OCI-LY7 (cell line): Measurements from ENCODE around the gene WDR7. TPM values are rescaled to one million over a fixed set of nuclear protein-coding genes. Genes with fewer than 3 reads are reported as not detected.
A peak's percentile ranks its signal among the peaks of the same experiment; 100 is the strongest.

Experiments used
- BruUV-seq: library from RNA; stranded (reverse); fragments of 400-500 nt; replicated peaks from 2 replicates; lab custom pipeline; 2021; lab: Mats Ljungman, UMichigan
- CTCF ChIA-PET: fragments of 300-600 bp; sonication (Branson Sonifier 250); formaldehyde crosslinking; loops from one replicate; lab custom pipeline; 2022; ENCODE audit warnings: antibody characterized with exemption; ENCODE audit not compliant: unreplicated experiment; lab: Charles Lee
- POLR2A ChIA-PET: fragments of 300-600 bp; sonication (Branson Sonifier 250); formaldehyde crosslinking; loops from one replicate; lab custom pipeline; 2022; ENCODE audit warnings: antibody characterized with exemption; lab: Charles Lee
- DNase-seq: peaks from one replicate; pipeline ENCODE4 v3.0.0-alpha.2; 2015; ENCODE audit warnings: low spot score
- H2AFZ ChIP-seq: fragments of 200-600 bp; sonication (generic), shearing (Covaris generic); 2 replicates; pipeline ENCODE4 v1.6.1; 2014; ENCODE audit warnings: mild to moderate bottlenecking, antibody characterized with exemption, low read length, moderate library complexity
- H3K27ac ChIP-seq: fragments of 200-600 bp; sonication (generic); 2 replicates; pipeline ENCODE4 v1.5.1; 2014; ENCODE audit warnings: mixed run types, low read depth, mild to moderate bottlenecking, moderate library complexity, low read length, inconsistent platforms; ENCODE audit not compliant: poor library complexity, severe bottlenecking
- H3K36me3 ChIP-seq: fragments of 200-600 bp; sonication (generic); 2 replicates; pipeline ENCODE4 v1.6.1; 2014; ENCODE audit warnings: mild to moderate bottlenecking, antibody characterized with exemption, low read length, moderate library complexity, mixed read lengths; ENCODE audit not compliant: insufficient read depth
- H3K4me1 ChIP-seq: fragments of 200-600 bp; sonication (generic); 2 replicates; pipeline ENCODE4 v1.5.1; 2014; ENCODE audit warnings: mild to moderate bottlenecking, low read length; ENCODE audit not compliant: insufficient read depth, poor library complexity, severe bottlenecking
- H3K4me2 ChIP-seq: fragments of 200-600 bp; sonication (generic); 2 replicates; pipeline ENCODE4 v1.6.1; 2014; ENCODE audit warnings: mild to moderate bottlenecking, low read length
- H3K4me3 ChIP-seq: fragments of 200-600 bp; sonication (generic); 2 replicates; pipeline ENCODE4 v1.5.1; 2014; ENCODE audit warnings: mild to moderate bottlenecking, low read depth, low read length; ENCODE audit not compliant: poor library complexity, severe bottlenecking
- H3K79me2 ChIP-seq: fragments of 200-600 bp; sonication (generic); 2 replicates; pipeline ENCODE4 v1.6.1; 2016; ENCODE audit warnings: low read depth, mild to moderate bottlenecking, low read length, moderate library complexity, mixed read lengths; ENCODE audit not compliant: insufficient read depth
- H3K9me2 ChIP-seq: fragments of 200-600 bp; sonication (generic); 2 replicates; pipeline ENCODE4 v1.6.1; 2016; ENCODE audit warnings: mild to moderate bottlenecking, low read length, mixed read lengths; ENCODE audit not compliant: insufficient read depth
- H3K9me3 ChIP-seq: fragments of 200-600 bp; sonication (generic); 2 replicates; pipeline ENCODE4 v1.6.1; 2014; ENCODE audit warnings: mild to moderate bottlenecking, mixed run types, low read length, mixed read lengths
- H4K20me1 ChIP-seq: fragments of 200-600 bp; sonication (generic); 2 replicates; pipeline ENCODE4 v1.6.1; 2014; ENCODE audit warnings: mild to moderate bottlenecking, antibody characterized with exemption, low read length, moderate library complexity, mixed read lengths; ENCODE audit not compliant: insufficient read depth
- EZH2phosphoT487 ChIP-seq: fragments of 200-600 bp; sonication (generic); IDR thresholded peaks from 2 replicates; pipeline ENCODE4 v1.6.1; 2018; ENCODE audit warnings: low read depth, borderline replicate concordance, mild to moderate bottlenecking, mixed run types, antibody characterized with exemption, low read length, moderate library complexity, mixed read lengths
- intact Hi-C: fragments of 100-400 bp; cut with micrococcal nuclease; formaldehyde crosslinking; loops from one replicate; pipeline ENCODE4 v1.10.0; 2022; ENCODE audit not compliant: unreplicated experiment
- total RNA-seq, 2 experiments: library from RNA; depleted of rRNA in 1 of 2; stranded (reverse); fragments of >200 nt in 1 of 2; shearing (Covaris generic) in 1 of 2; gene quantifications; 2 replicates each; pipeline ENCODE4 v1.2.3, GENCODE V29; 2014 to 2022
- TF ChIP-seq, protein P1 (sequence below): fragments of 200-600 bp; sonication (generic); conservative IDR thresholded peaks from 2 replicates; pipeline ENCODE4 v1.5.1; 2014; ENCODE audit warnings: mild to moderate bottlenecking, antibody characterized with exemption, low read length, moderate library complexity, mixed read lengths

The WDR7 gene
- total RNA-seq, 2 experiments from 2014 or later, result 13.2 to 17.1 TPM

DNA sequence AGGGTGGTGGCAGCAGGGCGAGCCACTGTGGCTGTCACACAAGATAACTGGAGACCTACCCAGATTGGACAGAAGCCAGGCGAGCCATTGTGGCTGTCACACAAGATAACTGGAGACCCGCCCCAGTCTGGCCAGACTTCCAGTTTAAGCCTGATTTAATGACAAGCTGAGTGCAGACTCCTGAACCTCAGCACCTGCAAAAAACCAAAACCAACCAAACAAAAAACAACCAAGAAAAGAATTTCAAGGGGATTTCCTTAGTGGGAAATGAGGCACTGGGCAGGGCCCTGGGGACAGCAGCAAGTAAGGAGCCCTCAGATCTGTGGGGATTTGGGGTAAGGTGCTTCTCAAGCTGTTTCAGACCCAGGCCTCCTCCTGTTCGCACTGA is 400.5 kb downstream of the WDR7 start:
- no peak overlapping the region for H3K4me3 ChIP-seq
- intact Hi-C loops, result no loop called here
- no peaks in the 10 kb centered on the region for H3K79me2 ChIP-seq
- DNase-seq, result no peak
- H3K4me2 ChIP-seq, result no peak overlapping the region
- ChIA-PET CTCF (no interaction called here), POLR2A (interaction anchor here (1.6 kb wide), 1 partner anchor 181 kb away, joined by 4 read pairs; no protein-coding TSS in a partner anchor)
- no peak overlapping the region for H3K27ac ChIP-seq
- H3K4me1 ChIP-seq, result no peaks in the 10 kb centered on the region
- H3K9me2 ChIP-seq, result no peaks in the 10 kb centered on the region
- TF ChIP-seq EZH2phosphoT487, result no peak
- TF ChIP-seq, protein P1, sequence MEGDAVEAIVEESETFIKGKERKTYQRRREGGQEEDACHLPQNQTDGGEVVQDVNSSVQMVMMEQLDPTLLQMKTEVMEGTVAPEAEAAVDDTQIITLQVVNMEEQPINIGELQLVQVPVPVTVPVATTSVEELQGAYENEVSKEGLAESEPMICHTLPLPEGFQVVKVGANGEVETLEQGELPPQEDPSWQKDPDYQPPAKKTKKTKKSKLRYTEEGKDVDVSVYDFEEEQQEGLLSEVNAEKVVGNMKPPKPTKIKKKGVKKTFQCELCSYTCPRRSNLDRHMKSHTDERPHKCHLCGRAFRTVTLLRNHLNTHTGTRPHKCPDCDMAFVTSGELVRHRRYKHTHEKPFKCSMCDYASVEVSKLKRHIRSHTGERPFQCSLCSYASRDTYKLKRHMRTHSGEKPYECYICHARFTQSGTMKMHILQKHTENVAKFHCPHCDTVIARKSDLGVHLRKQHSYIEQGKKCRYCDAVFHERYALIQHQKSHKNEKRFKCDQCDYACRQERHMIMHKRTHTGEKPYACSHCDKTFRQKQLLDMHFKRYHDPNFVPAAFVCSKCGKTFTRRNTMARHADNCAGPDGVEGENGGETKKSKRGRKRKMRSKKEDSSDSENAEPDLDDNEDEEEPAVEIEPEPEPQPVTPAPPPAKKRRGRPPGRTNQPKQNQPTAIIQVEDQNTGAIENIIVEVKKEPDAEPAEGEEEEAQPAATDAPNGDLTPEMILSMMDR, result no peak
- no peak overlapping the region for H2AFZ ChIP-seq
- no TSS peak for BruUV-seq
- H3K36me3 ChIP-seq, result no peaks in the 10 kb centered on the region
- no peaks in the 10 kb centered on the region for H4K20me1 ChIP-seq
- H3K9me3 ChIP-seq, result no peaks in the 10 kb centered on the region

DNA sequence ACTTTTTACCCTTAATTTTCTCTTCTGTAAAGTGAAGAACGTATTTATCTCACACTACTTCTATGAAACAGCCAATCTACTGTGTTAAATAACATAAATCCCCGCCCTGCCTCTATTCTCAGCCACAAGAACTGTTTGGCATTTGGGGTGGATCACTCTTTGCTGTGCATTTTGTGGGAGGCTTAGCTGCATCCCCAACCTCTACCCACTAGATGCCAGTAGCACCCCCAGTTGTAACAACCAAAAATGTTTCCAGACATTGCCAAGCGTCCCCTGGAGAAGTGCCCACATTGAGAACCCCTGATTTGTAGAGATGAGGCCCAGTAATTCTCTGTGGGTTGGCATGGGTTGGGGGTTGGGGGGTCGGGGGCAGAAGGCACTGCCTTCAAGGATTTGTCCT is 401.0 kb downstream of the WDR7 start:
- no peaks in the 10 kb centered on the region for H3K9me3 ChIP-seq
- no peak overlapping the region for H3K4me2 ChIP-seq
- no peak for DNase-seq
- no peaks in the 10 kb centered on the region for H3K36me3 ChIP-seq
- H3K4me3 ChIP-seq, result no peak overlapping the region
- intact Hi-C loops, result no loop called here
- no peaks in the 10 kb centered on the region for H4K20me1 ChIP-seq
- ChIA-PET CTCF (no interaction called here), POLR2A (interaction anchor here (1.6 kb wide), 1 partner anchor 182 kb away, joined by 4 read pairs; no protein-coding TSS in a partner anchor)
- no peaks in the 10 kb centered on the region for H3K9me2 ChIP-seq
- no peak overlapping the region for H3K27ac ChIP-seq
- H3K4me1 ChIP-seq, result no peaks in the 10 kb centered on the region
- H3K79me2 ChIP-seq, result no peaks in the 10 kb centered on the region
- no TSS peak for BruUV-seq
- TF ChIP-seq, protein P1, result peak; percentile 35; the same call in 1 of the 2 replicates
- TF ChIP-seq EZH2phosphoT487, result no peak
- H2AFZ ChIP-seq, result no peak overlapping the region

DNA sequence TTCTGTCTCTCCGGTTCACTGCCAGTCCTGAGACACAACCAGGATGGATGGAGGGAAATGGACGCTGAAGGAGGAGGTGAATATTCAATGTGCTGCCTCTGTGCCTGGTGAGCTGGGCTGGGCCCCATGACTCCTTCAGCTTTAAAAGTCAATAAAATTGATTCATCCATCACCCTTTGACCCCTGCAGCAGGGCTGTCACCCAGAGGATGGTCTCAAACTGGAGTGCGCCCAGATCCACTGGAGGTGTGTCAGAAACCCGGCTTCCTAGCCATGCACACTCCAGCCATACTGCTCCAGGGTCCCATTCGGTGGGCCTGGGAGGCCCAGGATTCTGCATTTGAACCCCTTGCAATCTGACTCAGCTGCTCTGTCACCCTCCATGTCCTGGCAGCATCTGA is 401.6 kb downstream of the WDR7 start:
- DNase-seq, result no peak
- POLR2A ChIA-PET, result interaction anchor here (1.6 kb wide), 1 partner anchor 182 kb away, joined by 4 read pairs; no protein-coding TSS in a partner anchor
- Histone ChIP-seq H3K4me2 (no peak overlapping the region), H3K27ac (no peak overlapping the region), H2AFZ (no peak overlapping the region), H3K36me3 (no peaks in the 10 kb centered on the region), H3K79me2 (no peaks in the 10 kb centered on the region), H3K4me3 (no peak overlapping the region), H4K20me1 (no peaks in the 10 kb centered on the region), H3K4me1 (no peaks in the 10 kb centered on the region), H3K9me3 (no peaks in the 10 kb centered on the region), H3K9me2 (no peaks in the 10 kb centered on the region)
- TF ChIP-seq, protein P1, result no peak
- TF ChIP-seq EZH2phosphoT487, result no peak
- no TSS peak for BruUV-seq
- CTCF ChIA-PET, result no interaction called here
- intact Hi-C loops, result no loop called here
